ENCODE measurements around the gene IPO11. TPM values are rescaled to one million over a fixed set of nuclear protein-coding genes. Genes with fewer than 3 reads are reported as not detected.
A peak's percentile ranks its signal among the peaks of the same experiment; 100 is the strongest.

IPO11 gene
- total and polyA plus RNA-seq, 2 of the 13 experiments (the other 11 are each of a cell fraction or from before 2014, with no cell fraction given) = 13.9 to 24.4 TPM

DNA sequence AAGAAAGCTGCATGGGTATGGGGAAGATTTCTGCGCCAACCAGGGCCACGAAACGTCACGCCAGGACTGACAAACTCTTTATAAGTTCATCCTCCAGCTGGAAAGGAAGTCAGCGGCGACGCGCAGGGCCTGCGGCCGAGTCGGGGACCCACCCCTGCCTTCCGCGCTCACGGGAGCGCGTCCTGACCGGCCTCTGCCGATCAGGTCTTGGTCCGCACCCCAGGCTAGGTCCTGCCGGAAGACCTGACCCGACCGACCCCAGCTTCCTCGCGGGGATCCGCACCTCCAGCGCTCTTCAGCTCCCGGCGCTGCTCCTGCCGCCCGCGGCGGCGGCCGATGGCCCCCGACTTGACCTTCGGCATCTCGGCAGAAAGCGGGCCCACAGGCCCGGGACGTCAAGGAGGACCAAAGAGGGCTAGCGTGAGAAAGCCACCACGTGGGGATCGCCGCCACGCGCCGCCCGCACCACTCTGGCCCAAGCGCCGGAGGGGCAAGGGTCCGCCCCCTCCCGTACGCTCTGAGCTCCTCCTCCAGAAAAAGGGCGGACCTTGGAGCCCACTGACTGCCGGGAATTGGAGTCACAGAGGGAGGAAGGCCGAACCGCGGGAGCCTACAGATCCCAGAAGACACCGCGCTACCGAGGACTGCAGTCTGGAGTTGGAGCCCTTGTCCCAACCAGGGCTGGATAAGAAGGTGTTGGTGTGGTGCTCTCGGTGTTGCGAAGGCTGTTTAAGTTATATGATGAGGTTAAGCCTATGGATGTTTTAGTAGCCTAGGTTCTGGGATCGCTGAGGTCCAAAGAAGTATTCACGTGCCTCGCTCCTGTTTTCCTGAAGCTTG, 8.9 kb upstream of the IPO11 start, which contains the start of gene DIMT1 (continued):
- peak; percentile 88 for TF ChIP-seq ZNF574 (CRISPR knock-in tag; IDR thresholded peaks at IDR 0.05)
- TF ChIP-seq ZNF180 (CRISPR knock-in tag; IDR thresholded peaks at IDR 0.05; ENCODE audit: borderline replicate concordance, low read depth) = 0 out of 2 replicates have a peak, but pooled peaks have one; percentile 54
- peak; percentile 89; the same call in 1 of the 2 replicates for TF ChIP-seq ZNF614 (CRISPR knock-in tag; IDR thresholded peaks at IDR 0.05; ENCODE audit: borderline replicate concordance)
- no peak; the same call in 1 of the 2 replicates for TF ChIP-seq GABPA (IDR thresholded peaks at IDR 0.05; ENCODE audit: low read depth, low read length)
- TF ChIP-seq GABPA (CRISPR knock-in tag; IDR thresholded peaks at IDR 0.05; ENCODE audit: low read depth) = peak; percentile 67; the same call in 1 of the 2 replicates
- TF ChIP-seq XBP1 (CRISPR knock-in tag; IDR thresholded peaks at IDR 0.05) = no peak
- TF ChIP-seq FLYWCH1 (CRISPR knock-in tag; IDR thresholded peaks at IDR 0.05) = no peak
- TF ChIP-seq MED1 (CRISPR knock-in tag; IDR thresholded peaks at IDR 0.05) = peak; percentile 74
- TF ChIP-seq TAF1 (CRISPR knock-in tag; IDR thresholded peaks at IDR 0.05) = peak; percentile 92
- TF ChIP-seq, protein P1, sequence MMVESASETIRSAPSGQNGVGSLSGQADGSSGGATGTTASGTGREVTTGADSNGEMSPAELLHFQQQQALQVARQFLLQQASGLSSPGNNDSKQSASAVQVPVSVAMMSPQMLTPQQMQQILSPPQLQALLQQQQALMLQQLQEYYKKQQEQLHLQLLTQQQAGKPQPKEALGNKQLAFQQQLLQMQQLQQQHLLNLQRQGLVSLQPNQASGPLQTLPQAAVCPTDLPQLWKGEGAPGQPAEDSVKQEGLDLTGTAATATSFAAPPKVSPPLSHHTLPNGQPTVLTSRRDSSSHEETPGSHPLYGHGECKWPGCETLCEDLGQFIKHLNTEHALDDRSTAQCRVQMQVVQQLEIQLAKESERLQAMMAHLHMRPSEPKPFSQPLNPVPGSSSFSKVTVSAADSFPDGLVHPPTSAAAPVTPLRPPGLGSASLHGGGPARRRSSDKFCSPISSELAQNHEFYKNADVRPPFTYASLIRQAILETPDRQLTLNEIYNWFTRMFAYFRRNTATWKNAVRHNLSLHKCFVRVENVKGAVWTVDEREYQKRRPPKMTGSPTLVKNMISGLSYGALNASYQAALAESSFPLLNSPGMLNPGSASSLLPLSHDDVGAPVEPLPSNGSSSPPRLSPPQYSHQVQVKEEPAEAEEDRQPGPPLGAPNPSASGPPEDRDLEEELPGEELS (CRISPR knock-in tag; IDR thresholded peaks at IDR 0.05) = no peak
- TF ChIP-seq CCDC6 (CRISPR knock-in tag; IDR thresholded peaks at IDR 0.05) = peak; percentile 46; the same call in 1 of the 2 replicates
- peak; percentile 79; the same call in 1 of the 2 replicates for TF ChIP-seq ZNF782 (CRISPR knock-in tag; IDR thresholded peaks at IDR 0.05; ENCODE audit: borderline replicate concordance)
- peak; percentile 82 for TF ChIP-seq ZNF556 (CRISPR knock-in tag; IDR thresholded peaks at IDR 0.05; ENCODE audit: borderline replicate concordance)
- TF ChIP-seq DNMT1 (CRISPR knock-in tag; IDR thresholded peaks at IDR 0.05) = no peak
- peak; percentile 68; the same call in 1 of the 2 replicates for TF ChIP-seq ELF4 (CRISPR knock-in tag; IDR thresholded peaks at IDR 0.05; ENCODE audit: borderline replicate concordance)
- peak; percentile 71; the same call in 1 of the 2 replicates for TF ChIP-seq AKAP8 (CRISPR knock-in tag; IDR thresholded peaks at IDR 0.05)
- peak; percentile 45; the same call in 1 of the 2 replicates for TF ChIP-seq BRF2 (CRISPR knock-in tag; IDR thresholded peaks at IDR 0.05)
- peak; percentile 49 for TF ChIP-seq MED8 (CRISPR knock-in tag; IDR thresholded peaks at IDR 0.05; ENCODE audit: insufficient replicate concordance)
- TF ChIP-seq ADNP (CRISPR knock-in tag; IDR thresholded peaks at IDR 0.05) = no peak
- peak; percentile 93; the same call in 1 of the 2 replicates for TF ChIP-seq ZNF224 (CRISPR knock-in tag; IDR thresholded peaks at IDR 0.05)
- TF ChIP-seq CCAR2 (optimal IDR thresholded peaks at IDR 0.05; ENCODE audit: low read depth, low read length) = no peak
- peak; percentile 70 for TF ChIP-seq ZNF124 (CRISPR knock-in tag; IDR thresholded peaks at IDR 0.05)
- peak; percentile 65; the same call in 1 of the 2 replicates for TF ChIP-seq ARNTL (CRISPR knock-in tag; IDR thresholded peaks at IDR 0.05)
- peak; percentile 89 for TF ChIP-seq EED (CRISPR knock-in tag; IDR thresholded peaks at IDR 0.05)
- 0 out of 2 replicates have a peak, but pooled peaks have one; percentile 79 for TF ChIP-seq ESRRA (CRISPR knock-in tag; IDR thresholded peaks at IDR 0.05; ENCODE audit: low read depth)

Measured in HepG2 (cell line).